Measurements from ENCODE around the gene PTMS.

GRCh38 chr12:6757028-6757690, 9.0 kb upstream of the PTMS start:
- TF ChIP-seq RARB (CRISPR knock-in tag; IDR thresholded peaks at IDR 0.05) = no peak
- no peak for TF ChIP-seq ESRRG (CRISPR knock-in tag; IDR thresholded peaks at IDR 0.05)
- TF ChIP-seq TOX (CRISPR knock-in tag; IDR thresholded peaks at IDR 0.05; ENCODE audit: borderline replicate concordance) = no peak
- TF ChIP-seq PPARA (CRISPR knock-in tag; IDR thresholded peaks at IDR 0.05; ENCODE audit: borderline replicate concordance) = no peak
- TF ChIP-seq ZNF565 (CRISPR knock-in tag; conservative IDR thresholded peaks at IDR 0.05; ENCODE audit: low read depth) = no peak
- no peak for TF ChIP-seq PATZ1 (CRISPR knock-in tag; IDR thresholded peaks at IDR 0.05; ENCODE audit: borderline replicate concordance)

Measured in SK-N-SH treated with all-trans-retinoic acid at 6 μM for 48 hours (cell line).